SK-N-DZ (cell line): ENCODE data around the gene RALGDS.
"Not testable (repeated sequence)": the region's sequence is repeated elsewhere in the genome, so short reads cannot be mapped to it uniquely, and the experiment has no call there.

ENCODE experiments used
- DNase-seq: peaks from one replicate; pipeline ENCODE4 v3.0.0-alpha.2; 2015; ENCODE audit warnings: low spot score

The RALGDS gene

GRCh38 chr9:133107961-133108793 is 12.9 kb downstream of the RALGDS start:
- no peak for DNase-seq

GRCh38 chr9:133107245-133107722 is 13.8 kb downstream of the RALGDS start:
- DNase-seq, result no peak

GRCh38 chr9:133106511-133107244 is 14.4 kb downstream of the RALGDS start:
- DNase-seq, result no peak

- DNase-seq, result no peak
Measured at GRCh38 chr9:133105461-133105770, 15.6 kb downstream of the RALGDS start.

GRCh38 chr9:133104718-133105460 is 16.2 kb downstream of the RALGDS start:
- DNase-seq, result no peak

GRCh38 chr9:133103987-133104505 is 17.0 kb downstream of the RALGDS start:
- no peak for DNase-seq

GRCh38 chr9:133103183-133103986 is 17.7 kb downstream of the RALGDS start:
- no peak for DNase-seq

GRCh38 chr9:133102190-133103021 is 18.6 kb downstream of the RALGDS start:
- no peak for DNase-seq

- no peak for DNase-seq
Measured at GRCh38 chr9:133101356-133102189, 19.5 kb downstream of the RALGDS start.

- no peak for DNase-seq
Measured at GRCh38 chr9:133100506-133101355, 20.3 kb downstream of the RALGDS start.

GRCh38 chr9:133099726-133100505 is 21.1 kb downstream of the RALGDS start:
- DNase-seq, result no peak

GRCh38 chr9:133098871-133099270 is 22.2 kb downstream of the RALGDS start:
- DNase-seq, result no peak

- no peak for DNase-seq
Measured at GRCh38 chr9:133098104-133098754, 22.8 kb downstream of the RALGDS start.

GRCh38 chr9:133094842-133095393 is 26.1 kb downstream of the RALGDS start:
- DNase-seq, result no peak

- not testable (repeated sequence) for DNase-seq
Measured at GRCh38 chr9:133094351-133094750, 26.7 kb downstream of the RALGDS start.

- DNase-seq, result no peak
Measured at GRCh38 chr9:133090752-133091385, 30.2 kb downstream of the RALGDS start.
